Thoracic aorta (tissue), 2 donors: ENCODE measurements around the gene BCR. TPM values are rescaled to one million over a fixed set of nuclear protein-coding genes. Genes with fewer than 3 reads are reported as not detected.

ENCODE experiments used
- ATAC-seq: fragments of 150-250 bp; one replicate; pipeline ENCODE4 v1.8.0; 2017; ENCODE audit warnings: low read depth; ENCODE audit not compliant: insufficient number of reproducible peaks, low FRiP score
- DNase-seq: peaks from one replicate; pipeline ENCODE4 v3.0.0-alpha.2; 2020; ENCODE audit warnings: low spot score
- H3K27ac ChIP-seq, 2 donors: fragments of 200-600 bp; sonication (generic); 1 replicate in 1 of 2; 2 replicates in 1 of 2; pipeline ENCODE4 v1.5.1; 2016; ENCODE audit warnings: mild to moderate bottlenecking in 2 of 2, moderate library complexity in 2 of 2
- H3K27me3 ChIP-seq: fragments of 200-600 bp; sonication (generic); replicated peaks from 2 replicates; pipeline ENCODE4 v1.6.0; 2016; ENCODE audit warnings: mild to moderate bottlenecking; ENCODE audit not compliant: insufficient read depth
- H3K36me3 ChIP-seq: fragments of 200-600 bp; sonication (generic); one replicate; pipeline ENCODE4 v1.5.1; 2016
- H3K4me1 ChIP-seq, 2 donors: fragments of 200-600 bp; sonication (generic); 1 replicate in 1 of 2; 2 replicates in 1 of 2; pipeline versions ENCODE4 v1.5.1 to v1.6.0; 2016; ENCODE audit warnings: low read depth in 2 of 2, mild to moderate bottlenecking in 1 of 2; ENCODE audit not compliant: control insufficient read depth in 1 of 2
- H3K4me3 ChIP-seq: fragments of 200-600 bp; sonication (generic); 2 replicates; pipeline ENCODE4 v1.5.1; 2016; ENCODE audit warnings: mild to moderate bottlenecking
- H3K9me3 ChIP-seq: fragments of 200-600 bp; sonication (generic); 2 replicates; pipeline ENCODE4 v1.5.1; 2016
- CTCF ChIP-seq: fragments of 200-600 bp; sonication (generic); IDR thresholded peaks from one replicate; pipeline ENCODE4 v1.5.1; 2019; ENCODE audit warnings: antibody characterized with exemption
- total RNA-seq, 2 donors: library from RNA; depleted of rRNA; stranded (reverse); fragments of >200 nt; gene quantifications; one replicate each; pipeline versions ENCODE4 v1.1.0 to v1.2.3, GENCODE V29; 2016

The BCR gene
- total RNA-seq, 2 donors from 2014 or later: 73.2 to 232 TPM

DNA sequence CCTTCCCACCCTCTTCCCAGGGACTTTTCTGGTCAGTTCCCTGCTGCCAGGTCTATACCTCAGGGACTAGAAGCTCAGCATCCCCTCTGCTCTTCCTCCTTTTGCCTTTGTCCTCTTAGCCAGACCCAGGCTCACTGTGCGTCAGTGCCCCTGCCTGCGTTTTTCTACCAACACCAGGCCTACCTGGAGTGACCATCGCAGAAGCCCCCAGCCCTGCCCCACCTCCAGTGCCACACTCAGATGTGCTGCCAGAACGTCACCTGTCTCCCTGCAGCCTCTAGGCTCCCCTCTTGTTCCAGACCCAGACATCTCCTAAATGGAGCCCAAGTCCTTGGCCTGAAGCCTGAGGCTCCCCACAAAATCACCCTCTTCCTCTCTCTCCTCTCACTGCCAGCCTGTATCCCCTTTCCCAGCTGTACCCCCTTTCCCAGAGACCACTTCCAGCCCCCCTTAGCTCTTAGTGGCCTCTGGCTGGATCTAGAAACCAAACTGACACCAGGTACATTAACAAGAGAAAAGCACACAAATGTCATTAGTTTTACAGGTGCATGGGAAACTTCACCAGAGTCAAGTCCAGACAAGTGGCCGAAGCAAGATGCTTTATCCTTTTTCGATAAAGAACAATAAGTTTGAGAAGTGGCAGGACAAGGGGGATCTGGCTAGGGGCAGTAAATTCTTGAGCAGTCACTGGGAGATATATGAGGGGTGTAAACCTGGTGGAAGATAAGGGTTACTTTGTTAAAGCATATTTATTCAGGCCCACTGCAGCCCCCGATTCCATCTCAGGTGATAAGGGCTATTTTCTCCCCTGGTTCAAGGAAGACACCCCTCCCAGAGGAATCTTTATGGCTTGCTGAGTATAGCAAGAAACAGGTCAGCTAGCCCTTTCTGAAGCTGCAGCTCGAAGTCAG is 61.5 kb downstream of the BCR start:
- ATAC-seq (no peak), DNase-seq (no peak)
- TF ChIP-seq CTCF: no peak
- H3K27me3 ChIP-seq: no peaks in the 10 kb centered on the region
- H3K4me1 ChIP-seq: peaks cover 24 to 63% of the 10 kb centered on the region in 2 donors
- H3K36me3 ChIP-seq: no peaks in the 10 kb centered on the region
- H3K27ac ChIP-seq: no peak overlapping the region
- H3K4me3 ChIP-seq: no peak overlapping the region
- H3K9me3 ChIP-seq: no peaks in the 10 kb centered on the region

DNA sequence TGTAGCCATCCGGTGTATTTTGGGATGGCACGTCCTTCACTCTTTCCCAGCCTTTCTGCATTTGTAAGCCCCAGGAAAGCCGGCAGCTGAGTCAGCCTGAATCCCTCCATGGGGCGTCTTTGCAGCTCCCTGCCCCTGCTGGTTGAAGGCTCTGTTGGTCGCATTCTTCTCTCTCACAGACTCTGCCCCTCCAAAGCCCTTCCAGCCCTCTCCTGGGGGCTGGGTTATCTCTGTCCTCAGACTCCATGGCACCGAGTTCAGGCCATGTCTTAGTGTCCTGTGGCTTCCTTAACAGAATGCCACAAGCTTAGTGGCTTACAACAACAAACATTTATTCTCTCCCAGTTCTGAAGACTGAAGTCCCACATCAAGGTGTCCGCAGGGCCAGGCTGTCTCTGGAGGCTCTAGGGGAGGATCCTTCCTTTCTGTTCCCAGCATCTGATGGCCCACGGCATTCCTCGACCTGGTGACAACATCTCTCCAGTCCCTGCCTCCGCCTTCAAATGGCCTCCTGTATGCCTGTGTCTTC is 62.2 kb downstream of the BCR start:
- H3K27me3 ChIP-seq: no peaks in the 10 kb centered on the region
- H3K36me3 ChIP-seq: no peaks in the 10 kb centered on the region
- no peak overlapping the region for H3K27ac ChIP-seq
- H3K4me3 ChIP-seq: no peak overlapping the region
- no peaks in the 10 kb centered on the region for H3K9me3 ChIP-seq
- DNase-seq (no peak), ATAC-seq (no peak)
- TF ChIP-seq CTCF: no peak
- H3K4me1 ChIP-seq: peaks cover 17 to 59% of the 10 kb centered on the region in 2 donors

DNA sequence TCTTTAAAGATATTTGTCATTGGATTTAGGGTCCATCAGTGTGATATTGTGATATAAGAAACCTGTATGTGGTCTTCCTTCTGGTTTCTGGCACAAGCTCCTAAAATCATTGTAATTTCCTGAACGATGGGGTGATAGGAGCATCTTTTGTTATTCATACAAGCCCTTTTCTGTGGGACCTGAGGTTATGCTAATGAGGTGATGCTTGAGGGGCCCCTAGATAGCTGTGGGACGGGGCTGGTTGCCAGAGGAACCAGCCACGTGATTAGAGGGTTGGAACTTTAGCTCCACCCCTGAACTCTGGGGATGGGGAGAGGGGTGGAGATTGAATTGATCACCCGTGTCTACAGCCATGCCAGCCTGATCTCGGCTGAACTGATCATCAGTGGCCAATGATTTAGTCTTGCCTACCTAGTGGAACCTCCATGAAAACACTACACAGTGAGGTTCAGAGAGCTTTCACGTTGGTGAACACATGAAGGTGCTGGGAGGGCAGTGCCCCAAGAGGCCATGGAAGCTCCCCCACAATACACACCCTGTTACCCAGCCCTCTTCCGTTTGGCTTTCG is 62.8 kb downstream of the BCR start:
- H3K4me3 ChIP-seq: no peak overlapping the region
- no peak for DNase-seq

GRCh38 chr22:23243859-23244689 is 63.8 kb downstream of the BCR start:
- DNase-seq (no peak), ATAC-seq (no peak)
- Histone ChIP-seq H3K4me1 (peaks cover 21 to 61% of the 10 kb centered on the region in 2 donors), H3K27me3 (no peaks in the 10 kb centered on the region), H3K4me3 (no peak overlapping the region), H3K9me3 (no peaks in the 10 kb centered on the region), H3K27ac (peak overlapping the region; percentile 42 to 76), H3K36me3 (no peaks in the 10 kb centered on the region)
- TF ChIP-seq CTCF: no peak

More for the DNA sequence above, 62.8 kb downstream of the BCR start:
- H3K9me3 ChIP-seq: no peaks in the 10 kb centered on the region
- no peaks in the 10 kb centered on the region for H3K27me3 ChIP-seq
- no peak overlapping the region for H3K27ac ChIP-seq
- H3K36me3 ChIP-seq: no peaks in the 10 kb centered on the region
- peaks cover 12 to 59% of the 10 kb centered on the region in 2 donors for H3K4me1 ChIP-seq
- no peak for TF ChIP-seq CTCF
- no peak for ATAC-seq

GRCh38 chr22:23244690-23245044 is 64.4 kb downstream of the BCR start:
- TF ChIP-seq CTCF: no peak
- H3K4me3 ChIP-seq: no peak overlapping the region
- H3K27me3 ChIP-seq: no peaks in the 10 kb centered on the region
- H3K27ac ChIP-seq: peak overlapping the region; percentile 42 to 76
- no peaks in the 10 kb centered on the region for H3K36me3 ChIP-seq
- ATAC-seq (no peak), DNase-seq (no peak)
- peaks cover 21 to 61% of the 10 kb centered on the region in 2 donors for H3K4me1 ChIP-seq
- no peaks in the 10 kb centered on the region for H3K9me3 ChIP-seq
